ENCODE results near the gene GAA.

Gene GAA

DNA sequence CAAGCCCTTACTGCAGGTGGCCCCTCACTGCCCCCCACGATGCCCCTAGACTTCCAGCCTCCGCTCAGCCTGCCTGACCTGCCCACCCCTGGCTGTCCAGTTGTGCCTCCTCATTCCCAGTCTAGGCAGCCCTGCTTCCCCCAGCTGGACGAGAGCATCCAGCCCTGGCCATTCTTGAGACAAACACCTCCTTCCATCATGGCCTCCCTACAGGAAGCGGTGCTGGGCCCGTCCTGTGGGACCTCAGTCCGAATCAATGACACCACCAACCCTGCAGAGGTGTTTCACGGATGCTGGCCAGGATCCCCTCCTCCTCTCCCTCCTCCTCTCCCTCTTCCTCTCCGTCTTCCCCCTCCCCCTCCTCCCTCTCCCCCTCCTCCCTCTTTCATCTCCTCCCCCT lies 36.7 kb upstream of the GAA start:
- H2AFZ ChIP-seq (ENCODE audit: insufficient read depth, low read length, poor library complexity) = no peak overlapping the region
- no peak overlapping the region for H3K4ac ChIP-seq (ENCODE audit: low read depth, low read length)
- H3K23ac ChIP-seq (ENCODE audit: low read length) = no peak overlapping the region
- no peak overlapping the region for H4K8ac ChIP-seq (ENCODE audit: low read depth, low read length)
- no CpG with 5 or more reads among the region's 8 CpGs for whole genome bisulfite sequencing (ENCODE audit: extremely low coverage, insufficient coverage, insufficient read length)
- no peak overlapping the region for H3K27ac ChIP-seq (ENCODE audit: low read depth, low read length)
- H3K9me3 ChIP-seq (ENCODE audit: insufficient read depth, low read depth, low read length) = no peaks in the 10 kb centered on the region
- H3K18ac ChIP-seq (ENCODE audit: low read length) = no peak overlapping the region
- no peak overlapping the region for H4K12ac ChIP-seq (ENCODE audit: low read depth, low read length)
- H4K91ac ChIP-seq (ENCODE audit: low read depth, low read length) = no peak overlapping the region
- no peaks in the 10 kb centered on the region for H3K36me3 ChIP-seq (ENCODE audit: control insufficient read depth in 1 of 2, insufficient read depth in 2 of 2, low read length in 2 of 2)
- no peak overlapping the region for H3K9ac ChIP-seq (ENCODE audit: low read length)
- no peaks in the 10 kb centered on the region for H3K27me3 ChIP-seq (ENCODE audit: insufficient read depth, low read length)
- H2BK5ac ChIP-seq (ENCODE audit: low read depth, low read length, poor library complexity) = no peak overlapping the region
- no peak overlapping the region for H2BK12ac ChIP-seq (ENCODE audit: low read length)
- H3K79me2 ChIP-seq (ENCODE audit: control insufficient read depth, insufficient read depth, low read length, poor library complexity) = no peaks in the 10 kb centered on the region
- H3K14ac ChIP-seq (ENCODE audit: low read length) = no peak overlapping the region
- H3K4me2 ChIP-seq (ENCODE audit: low read length) = no peak overlapping the region
- H2AK5ac ChIP-seq (ENCODE audit: low read length) = no peak overlapping the region
- H2BK120ac ChIP-seq (ENCODE audit: insufficient read depth, low read length, poor library complexity) = no peak overlapping the region
- H3K4me3 ChIP-seq (ENCODE audit: low read depth, low read length) = no peak overlapping the region
- no peak for DNase-seq
- H3K4me1 ChIP-seq (ENCODE audit: control insufficient read depth in 1 of 2, insufficient read depth in 2 of 2, low read length in 2 of 2) = peaks cover 9 to 11% of the 10 kb centered on the region in 2 experiments
- H3K79me1 ChIP-seq (ENCODE audit: low read length) = no peaks in the 10 kb centered on the region

DNA sequence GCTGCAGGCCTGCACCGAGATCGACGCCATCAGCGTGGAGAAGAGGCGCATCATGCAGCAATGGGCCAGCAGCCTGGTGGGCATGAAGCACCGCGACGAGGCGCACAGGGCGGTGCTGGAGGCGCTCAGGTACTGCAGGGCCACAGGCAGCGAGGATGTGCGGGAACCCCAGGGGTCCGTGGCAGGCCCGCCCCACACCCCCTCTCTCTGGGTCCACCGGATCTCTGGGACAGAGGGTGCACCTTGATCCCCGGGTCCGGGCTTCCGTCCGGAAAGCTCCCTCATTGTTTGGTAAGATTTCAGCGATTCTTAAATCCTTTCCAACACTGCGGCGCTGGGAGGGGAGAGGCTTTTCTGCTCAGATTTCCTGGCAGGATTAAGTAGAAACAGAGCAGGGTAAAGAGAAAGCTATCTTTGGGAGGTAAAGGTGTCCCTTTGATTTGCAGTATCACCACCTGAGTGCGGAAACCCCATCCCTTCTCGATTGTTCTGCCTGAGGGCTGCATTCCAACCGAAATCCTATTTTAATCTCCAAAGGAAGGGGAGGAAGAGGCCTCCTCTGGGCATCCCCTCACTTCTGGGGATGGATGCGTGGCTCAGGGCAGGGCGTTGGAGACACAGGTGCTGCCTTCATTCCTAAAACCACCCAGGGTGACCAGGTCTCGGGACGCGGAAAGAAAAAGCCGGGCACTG lies 35.8 kb upstream of the GAA start:
- no peak overlapping the region for H2BK5ac ChIP-seq (ENCODE audit: low read depth, low read length, poor library complexity)

GRCh38 chr17:80067393-80067986 lies 33.9 kb upstream of the GAA start:
- Histone ChIP-seq H3K18ac (ENCODE audit: low read length) (no peak overlapping the region), H4K91ac (ENCODE audit: low read depth, low read length) (no peak overlapping the region), H4K12ac (ENCODE audit: low read depth, low read length) (no peak overlapping the region), H3K9ac (ENCODE audit: low read length) (no peak overlapping the region), H3K14ac (ENCODE audit: low read length) (no peak overlapping the region), H3K79me1 (ENCODE audit: low read length) (no peaks in the 10 kb centered on the region), H2BK5ac (ENCODE audit: low read depth, low read length, poor library complexity) (no peak overlapping the region), H3K4me2 (ENCODE audit: low read length) (no peak overlapping the region), H2AFZ (ENCODE audit: insufficient read depth, low read length, poor library complexity) (no peak overlapping the region), H3K27me3 (ENCODE audit: insufficient read depth, low read length) (no peaks in the 10 kb centered on the region), H3K36me3 (ENCODE audit: control insufficient read depth in 1 of 2, insufficient read depth in 2 of 2, low read length in 2 of 2) (no peaks in the 10 kb centered on the region), H3K79me2 (ENCODE audit: control insufficient read depth, insufficient read depth, low read length, poor library complexity) (no peaks in the 10 kb centered on the region), H3K4ac (ENCODE audit: low read depth, low read length) (no peak overlapping the region), H3K9me3 (ENCODE audit: insufficient read depth, low read depth, low read length) (no peaks in the 10 kb centered on the region), H3K23ac (ENCODE audit: low read length) (no peak overlapping the region), H3K27ac (ENCODE audit: low read depth, low read length) (no peak overlapping the region), H2AK5ac (ENCODE audit: low read length) (no peak overlapping the region), H2BK120ac (ENCODE audit: insufficient read depth, low read length, poor library complexity) (no peak overlapping the region), H4K8ac (ENCODE audit: low read depth, low read length) (no peak overlapping the region), H2BK12ac (ENCODE audit: low read length) (no peak overlapping the region), H3K4me3 (ENCODE audit: low read depth, low read length) (no peak overlapping the region), H3K4me1 (ENCODE audit: control insufficient read depth in 1 of 2, insufficient read depth in 2 of 2, low read length in 2 of 2) (peaks cover 9 to 11% of the 10 kb centered on the region in 2 experiments)
- WGBS (ENCODE audit: extremely low coverage, insufficient coverage, insufficient read length) = no CpG with 5 or more reads among the region's 31 CpGs
- peak in 1 of 2 donors; percentile 43 for DNase-seq

More for the DNA sequence above, 35.8 kb upstream of the GAA start:
- DNase-seq = no peak
- H3K4me1 ChIP-seq (ENCODE audit: control insufficient read depth in 1 of 2, insufficient read depth in 2 of 2, low read length in 2 of 2) = peaks cover 9 to 11% of the 10 kb centered on the region in 2 experiments
- no peak overlapping the region for H2BK120ac ChIP-seq (ENCODE audit: insufficient read depth, low read length, poor library complexity)
- no peaks in the 10 kb centered on the region for H3K79me1 ChIP-seq (ENCODE audit: low read length)
- H3K36me3 ChIP-seq (ENCODE audit: control insufficient read depth in 1 of 2, insufficient read depth in 2 of 2, low read length in 2 of 2) = no peaks in the 10 kb centered on the region
- no peak overlapping the region for H2AFZ ChIP-seq (ENCODE audit: insufficient read depth, low read length, poor library complexity)
- no peak overlapping the region for H3K27ac ChIP-seq (ENCODE audit: low read depth, low read length)
- no peak overlapping the region for H3K4ac ChIP-seq (ENCODE audit: low read depth, low read length)
- no peak overlapping the region for H2AK5ac ChIP-seq (ENCODE audit: low read length)
- no peaks in the 10 kb centered on the region for H3K9me3 ChIP-seq (ENCODE audit: insufficient read depth, low read depth, low read length)
- no peak overlapping the region for H3K9ac ChIP-seq (ENCODE audit: low read length)
- H4K91ac ChIP-seq (ENCODE audit: low read depth, low read length) = no peak overlapping the region
- H3K79me2 ChIP-seq (ENCODE audit: control insufficient read depth, insufficient read depth, low read length, poor library complexity) = no peaks in the 10 kb centered on the region
- H3K4me3 ChIP-seq (ENCODE audit: low read depth, low read length) = no peak overlapping the region
- H3K14ac ChIP-seq (ENCODE audit: low read length) = no peak overlapping the region
- no peak overlapping the region for H3K18ac ChIP-seq (ENCODE audit: low read length)
- H3K27me3 ChIP-seq (ENCODE audit: insufficient read depth, low read length) = no peaks in the 10 kb centered on the region
- H3K23ac ChIP-seq (ENCODE audit: low read length) = no peak overlapping the region
- no peak overlapping the region for H3K4me2 ChIP-seq (ENCODE audit: low read length)
- no peak overlapping the region for H2BK12ac ChIP-seq (ENCODE audit: low read length)
- no CpG with 5 or more reads among the region's 32 CpGs for WGBS (ENCODE audit: extremely low coverage, insufficient coverage, insufficient read length)
- H4K12ac ChIP-seq (ENCODE audit: low read depth, low read length) = no peak overlapping the region
- no peak overlapping the region for H4K8ac ChIP-seq (ENCODE audit: low read depth, low read length)

- Histone ChIP-seq H3K79me1 (ENCODE audit: low read length) (no peaks in the 10 kb centered on the region), H3K4me3 (ENCODE audit: low read depth, low read length) (no peak overlapping the region), H3K23ac (ENCODE audit: low read length) (no peak overlapping the region), H3K36me3 (ENCODE audit: control insufficient read depth in 1 of 2, insufficient read depth in 2 of 2, low read length in 2 of 2) (no peaks in the 10 kb centered on the region), H3K27me3 (ENCODE audit: insufficient read depth, low read length) (no peaks in the 10 kb centered on the region), H3K4me1 (ENCODE audit: control insufficient read depth in 1 of 2, insufficient read depth in 2 of 2, low read length in 2 of 2) (peaks cover 9 to 11% of the 10 kb centered on the region in 2 experiments), H2BK12ac (ENCODE audit: low read length) (no peak overlapping the region), H3K27ac (ENCODE audit: low read depth, low read length) (no peak overlapping the region), H3K18ac (ENCODE audit: low read length) (no peak overlapping the region), H3K14ac (ENCODE audit: low read length) (no peak overlapping the region), H4K12ac (ENCODE audit: low read depth, low read length) (no peak overlapping the region), H2BK120ac (ENCODE audit: insufficient read depth, low read length, poor library complexity) (no peak overlapping the region), H3K4ac (ENCODE audit: low read depth, low read length) (no peak overlapping the region), H3K9ac (ENCODE audit: low read length) (no peak overlapping the region), H3K9me3 (ENCODE audit: insufficient read depth, low read depth, low read length) (no peaks in the 10 kb centered on the region), H3K4me2 (ENCODE audit: low read length) (no peak overlapping the region), H2BK5ac (ENCODE audit: low read depth, low read length, poor library complexity) (no peak overlapping the region), H4K8ac (ENCODE audit: low read depth, low read length) (no peak overlapping the region), H2AK5ac (ENCODE audit: low read length) (no peak overlapping the region), H3K79me2 (ENCODE audit: control insufficient read depth, insufficient read depth, low read length, poor library complexity) (no peaks in the 10 kb centered on the region), H2AFZ (ENCODE audit: insufficient read depth, low read length, poor library complexity) (no peak overlapping the region), H4K91ac (ENCODE audit: low read depth, low read length) (no peak overlapping the region)
- DNase-seq = peak in 1 of 2 donors; percentile 33
- no CpG with 5 or more reads among the region's 23 CpGs for WGBS (ENCODE audit: extremely low coverage, insufficient coverage, insufficient read length)
Measured at GRCh38 chr17:80068301-80069222, 32.8 kb upstream of the GAA start.
